ENCODE measurements around the gene ALPI. TPM values are rescaled to one million over a fixed set of nuclear protein-coding genes. Genes with fewer than 3 reads are reported as not detected.

ALPI gene
- total RNA-seq, 1 experiment from 2014 or later: not detected

GRCh38 chr2:232476791-232477190 is 20.8 kb downstream of the ALPI start:
- Mint-ChIP-seq H3K4me3 (ENCODE audit: low read depth, unreplicated experiment) (no peak overlapping the region), H3K27ac (ENCODE audit: unreplicated experiment) (no peak overlapping the region)
- CTCF ChIA-PET: interaction anchor here (2.4 kb wide), 1 partner anchor 11 kb away, joined by 6 read pairs; no protein-coding TSS in a partner anchor

DNA sequence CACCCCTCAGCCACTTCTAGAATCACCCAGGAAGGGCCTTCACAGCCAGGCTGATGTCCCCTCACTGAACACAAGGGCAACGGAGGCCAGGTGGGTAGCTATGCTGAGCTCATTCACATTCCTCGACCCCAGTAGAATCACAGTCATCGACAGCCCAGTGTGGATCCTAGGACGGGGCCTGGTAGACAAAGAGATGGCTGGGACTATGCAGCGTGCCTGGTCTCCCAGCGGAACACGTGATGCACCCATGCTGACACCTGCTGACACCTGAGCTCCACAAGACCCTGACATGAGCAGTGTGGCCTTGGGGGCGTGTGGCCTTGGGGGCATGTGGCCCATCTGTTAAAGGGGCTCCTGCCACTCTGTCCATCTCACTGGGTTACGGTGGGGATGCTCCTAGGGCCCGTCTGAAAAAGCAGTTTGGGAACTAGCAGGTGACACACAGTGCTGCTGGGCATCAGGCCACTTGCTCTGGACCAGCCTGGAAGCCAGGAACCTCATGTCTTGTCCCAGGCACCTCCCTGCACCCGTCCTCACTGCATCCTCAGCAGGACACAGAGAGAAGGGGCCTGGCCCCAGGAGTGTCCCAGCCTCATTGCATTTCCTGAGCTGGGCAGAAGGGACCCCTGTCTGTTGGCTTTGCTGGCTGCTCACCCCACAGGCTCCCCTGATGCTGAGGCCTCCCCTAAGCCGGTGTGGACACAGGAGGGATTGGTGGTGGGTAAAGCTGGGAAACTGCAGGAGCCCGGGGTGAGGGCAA is 22.0 kb downstream of the ALPI start:
- CTCF ChIA-PET: interaction anchor here (0.6 kb wide), 1 partner anchor 48 kb away, joined by 3 read pairs; no protein-coding TSS in a partner anchor
- H3K27ac Mint-ChIP-seq (ENCODE audit: unreplicated experiment): no peak overlapping the region
- no peak overlapping the region for H3K4me3 Mint-ChIP-seq (ENCODE audit: low read depth, unreplicated experiment)
- intact Hi-C loops (cut with micrococcal nuclease; ENCODE audit: unreplicated experiment): no loop called here
- H3K36me3 Mint-ChIP-seq (ENCODE audit: insufficient read depth, unreplicated experiment): no peaks in the 10 kb centered on the region
- BruUV-seq (replicated peaks): no TSS peak
- no peaks in the 10 kb centered on the region for H3K4me1 Mint-ChIP-seq (ENCODE audit: low read depth, unreplicated experiment)
- DNase-seq: no peak
- H3K27me3 Mint-ChIP-seq (ENCODE audit: unreplicated experiment): peaks cover 94% of the 10 kb centered on the region
- TF ChIP-seq CTCF (IDR thresholded peaks at IDR 0.05; ENCODE audit: unreplicated experiment): no peak
- peaks cover under 1% of the 10 kb centered on the region for H3K9me3 Mint-ChIP-seq (ENCODE audit: low read depth, unreplicated experiment)

More at GRCh38 chr2:232476791-232477190, 20.8 kb downstream of the ALPI start:
- H3K27me3 Mint-ChIP-seq (ENCODE audit: unreplicated experiment): peaks cover 94% of the 10 kb centered on the region
- no peaks in the 10 kb centered on the region for H3K4me1 Mint-ChIP-seq (ENCODE audit: low read depth, unreplicated experiment)
- TF ChIP-seq CTCF (IDR thresholded peaks at IDR 0.05; ENCODE audit: unreplicated experiment): no peak
- no peaks in the 10 kb centered on the region for H3K36me3 Mint-ChIP-seq (ENCODE audit: insufficient read depth, unreplicated experiment)
- BruUV-seq (replicated peaks): no TSS peak
- peaks cover 5% of the 10 kb centered on the region for H3K9me3 Mint-ChIP-seq (ENCODE audit: low read depth, unreplicated experiment)
- DNase-seq: no peak
- intact Hi-C loops (cut with micrococcal nuclease; ENCODE audit: unreplicated experiment): no loop called here

DNA sequence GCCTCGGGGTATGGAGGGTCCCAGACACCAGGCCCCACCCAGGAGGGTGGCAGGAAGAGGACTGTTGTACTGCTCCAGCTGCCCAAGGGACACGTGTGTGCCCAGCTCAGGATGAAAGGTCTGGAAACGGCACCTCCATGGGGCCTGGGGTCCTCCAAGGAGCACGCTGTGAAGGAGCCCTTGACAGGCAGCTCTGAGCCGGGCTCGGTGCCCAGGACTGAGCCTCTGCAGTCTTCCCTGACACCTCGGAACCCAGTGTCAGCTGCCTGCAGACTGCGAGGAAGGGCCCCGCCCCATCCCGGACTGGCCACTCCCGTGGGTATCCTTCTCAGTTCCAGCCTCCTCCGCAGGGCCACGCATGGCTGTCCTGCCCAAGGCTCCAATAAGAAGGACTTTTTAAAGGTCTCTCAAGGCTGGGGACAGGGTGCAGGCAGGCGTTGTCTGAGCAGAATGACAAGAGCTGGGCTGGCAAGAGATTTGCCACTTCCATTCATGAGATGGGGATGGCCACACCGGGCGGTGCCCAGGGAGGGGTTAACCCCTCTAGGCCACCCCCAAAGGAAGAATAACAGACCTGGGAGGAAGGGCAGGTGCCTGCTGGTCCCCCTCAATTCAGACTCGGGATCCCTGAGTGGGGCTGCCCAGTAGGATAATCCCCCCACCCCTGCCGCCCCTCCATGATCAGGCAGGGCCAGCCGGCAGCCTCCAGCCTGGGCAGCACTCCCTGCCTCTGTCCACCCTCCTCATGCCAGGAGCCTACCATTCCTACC is 22.8 kb downstream of the ALPI start:
- H3K27ac Mint-ChIP-seq (ENCODE audit: unreplicated experiment): no peak overlapping the region
- CTCF ChIA-PET: interaction anchor here (0.6 kb wide), 1 partner anchor 49 kb away, joined by 3 read pairs; no protein-coding TSS in a partner anchor
- BruUV-seq (replicated peaks): no TSS peak
- intact Hi-C loops (cut with micrococcal nuclease; ENCODE audit: unreplicated experiment): no loop called here
- no peak for TF ChIP-seq CTCF (IDR thresholded peaks at IDR 0.05; ENCODE audit: unreplicated experiment)
- H3K9me3 Mint-ChIP-seq (ENCODE audit: low read depth, unreplicated experiment): no peaks in the 10 kb centered on the region
- H3K36me3 Mint-ChIP-seq (ENCODE audit: insufficient read depth, unreplicated experiment): no peaks in the 10 kb centered on the region
- H3K4me1 Mint-ChIP-seq (ENCODE audit: low read depth, unreplicated experiment): no peaks in the 10 kb centered on the region
- H3K4me3 Mint-ChIP-seq (ENCODE audit: low read depth, unreplicated experiment): no peak overlapping the region
- no peak for DNase-seq
- H3K27me3 Mint-ChIP-seq (ENCODE audit: unreplicated experiment): peaks cover 89% of the 10 kb centered on the region

DNA sequence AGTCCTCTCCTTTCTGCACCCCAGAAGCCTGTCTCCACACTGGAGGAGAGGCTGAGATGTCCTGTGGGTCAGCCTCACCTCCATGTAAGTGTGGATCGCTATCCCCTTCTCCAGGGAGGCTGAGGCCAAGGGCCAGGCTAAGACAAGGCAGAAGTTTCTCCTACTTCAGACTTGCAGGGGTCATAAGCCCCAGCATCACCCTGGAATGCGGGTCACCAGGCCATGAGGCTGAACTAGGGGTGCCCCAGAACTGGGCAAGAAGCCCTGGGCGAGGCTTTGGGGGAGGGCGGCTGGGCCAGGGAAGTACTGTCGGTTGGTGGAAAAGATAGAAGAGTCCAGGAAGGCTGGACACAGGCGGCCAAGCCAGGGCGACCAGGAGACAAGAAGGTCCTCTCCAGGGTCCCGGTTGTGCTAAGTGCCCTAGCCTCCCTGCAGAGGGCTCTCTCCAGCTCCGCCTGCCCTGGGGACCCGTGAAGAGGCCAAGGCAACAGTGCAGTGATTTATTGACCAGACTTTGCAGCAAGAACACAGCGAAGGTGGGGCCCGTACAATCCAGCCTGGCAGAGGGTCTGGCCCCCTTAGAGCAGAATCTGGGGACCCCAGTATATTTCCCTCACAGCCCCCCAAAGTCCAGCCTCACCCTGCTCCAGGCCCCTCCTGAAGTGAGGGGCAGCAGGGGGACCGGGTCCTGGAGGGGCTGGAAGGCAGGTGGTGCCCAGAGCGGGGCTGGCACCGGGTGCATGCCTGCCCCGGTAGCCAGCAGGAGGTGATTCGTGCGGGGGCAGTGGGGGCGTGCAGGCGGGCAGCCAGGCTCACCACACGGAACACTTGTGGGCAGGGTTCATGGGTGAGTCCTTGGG is 23.6 kb downstream of the ALPI start:
- no TSS peak for BruUV-seq (replicated peaks)
- Mint-ChIP-seq H3K4me3 (ENCODE audit: low read depth, unreplicated experiment) (no peak overlapping the region), H3K27me3 (ENCODE audit: unreplicated experiment) (peaks cover 89% of the 10 kb centered on the region), H3K9me3 (ENCODE audit: low read depth, unreplicated experiment) (no peaks in the 10 kb centered on the region), H3K27ac (ENCODE audit: unreplicated experiment) (no peak overlapping the region), H3K4me1 (ENCODE audit: low read depth, unreplicated experiment) (no peaks in the 10 kb centered on the region), H3K36me3 (ENCODE audit: insufficient read depth, unreplicated experiment) (no peaks in the 10 kb centered on the region)
- intact Hi-C loops (cut with micrococcal nuclease; ENCODE audit: unreplicated experiment): no loop called here
- TF ChIP-seq CTCF (IDR thresholded peaks at IDR 0.05; ENCODE audit: unreplicated experiment): no peak
- CTCF ChIA-PET: no interaction called here
- no peak for DNase-seq

All from Calu3 (cell line).